GM12873 (cell line): ENCODE measurements around the gene RP9.

Experiments used
- TF ChIP-seq, protein P1 (sequence below): IDR thresholded peaks from 2 replicates; pipeline ENCODE4 v1.5.1; 2012; ENCODE audit warnings: low read depth, mild to moderate bottlenecking, moderate library complexity, low read length, control low read depth; ENCODE audit not compliant: insufficient read depth; ENCODE audit errors: missing control alignments

Gene RP9

DNA sequence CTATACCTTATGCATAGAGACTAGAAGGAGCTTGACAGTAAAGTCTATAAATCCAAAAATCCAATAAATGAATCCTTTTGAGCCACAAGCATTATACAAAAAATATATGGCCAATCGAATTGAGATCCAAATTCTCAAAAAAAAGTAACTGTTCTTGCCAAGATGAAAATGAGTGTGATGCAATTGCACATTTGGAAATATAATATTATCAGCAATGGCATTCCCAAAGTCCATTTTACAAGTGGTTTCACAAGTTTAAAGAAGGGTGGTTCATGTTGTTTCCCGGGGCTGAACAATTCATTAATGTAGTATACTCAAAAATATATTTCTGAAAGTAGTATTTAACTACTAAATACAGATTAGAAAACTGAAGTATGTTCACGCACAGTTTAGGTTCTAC lies 7.3 kb downstream of the RP9 start:
- TF ChIP-seq, protein P1, sequence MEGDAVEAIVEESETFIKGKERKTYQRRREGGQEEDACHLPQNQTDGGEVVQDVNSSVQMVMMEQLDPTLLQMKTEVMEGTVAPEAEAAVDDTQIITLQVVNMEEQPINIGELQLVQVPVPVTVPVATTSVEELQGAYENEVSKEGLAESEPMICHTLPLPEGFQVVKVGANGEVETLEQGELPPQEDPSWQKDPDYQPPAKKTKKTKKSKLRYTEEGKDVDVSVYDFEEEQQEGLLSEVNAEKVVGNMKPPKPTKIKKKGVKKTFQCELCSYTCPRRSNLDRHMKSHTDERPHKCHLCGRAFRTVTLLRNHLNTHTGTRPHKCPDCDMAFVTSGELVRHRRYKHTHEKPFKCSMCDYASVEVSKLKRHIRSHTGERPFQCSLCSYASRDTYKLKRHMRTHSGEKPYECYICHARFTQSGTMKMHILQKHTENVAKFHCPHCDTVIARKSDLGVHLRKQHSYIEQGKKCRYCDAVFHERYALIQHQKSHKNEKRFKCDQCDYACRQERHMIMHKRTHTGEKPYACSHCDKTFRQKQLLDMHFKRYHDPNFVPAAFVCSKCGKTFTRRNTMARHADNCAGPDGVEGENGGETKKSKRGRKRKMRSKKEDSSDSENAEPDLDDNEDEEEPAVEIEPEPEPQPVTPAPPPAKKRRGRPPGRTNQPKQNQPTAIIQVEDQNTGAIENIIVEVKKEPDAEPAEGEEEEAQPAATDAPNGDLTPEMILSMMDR: no peak

DNA sequence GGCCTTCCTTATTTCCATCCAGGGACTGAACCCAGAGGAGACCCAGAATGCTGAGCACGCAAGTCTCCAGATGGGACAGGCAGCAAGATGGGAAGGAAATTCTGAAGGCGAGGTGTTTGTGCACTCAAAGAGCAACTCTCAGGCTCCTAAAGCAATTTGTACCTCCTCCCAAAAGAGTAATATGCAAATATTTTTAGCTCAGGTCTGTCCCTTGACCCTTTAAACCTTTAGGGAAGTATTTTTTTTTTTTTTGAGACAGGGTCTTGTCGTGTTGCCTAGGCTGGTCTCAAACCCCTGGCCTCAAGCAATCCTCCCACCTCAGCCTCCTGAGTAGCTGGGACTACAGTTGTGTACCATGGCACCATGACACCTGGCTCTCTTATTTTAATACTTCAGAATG lies 8.4 kb downstream of the RP9 start:
- TF ChIP-seq, protein P1: no peak

DNA sequence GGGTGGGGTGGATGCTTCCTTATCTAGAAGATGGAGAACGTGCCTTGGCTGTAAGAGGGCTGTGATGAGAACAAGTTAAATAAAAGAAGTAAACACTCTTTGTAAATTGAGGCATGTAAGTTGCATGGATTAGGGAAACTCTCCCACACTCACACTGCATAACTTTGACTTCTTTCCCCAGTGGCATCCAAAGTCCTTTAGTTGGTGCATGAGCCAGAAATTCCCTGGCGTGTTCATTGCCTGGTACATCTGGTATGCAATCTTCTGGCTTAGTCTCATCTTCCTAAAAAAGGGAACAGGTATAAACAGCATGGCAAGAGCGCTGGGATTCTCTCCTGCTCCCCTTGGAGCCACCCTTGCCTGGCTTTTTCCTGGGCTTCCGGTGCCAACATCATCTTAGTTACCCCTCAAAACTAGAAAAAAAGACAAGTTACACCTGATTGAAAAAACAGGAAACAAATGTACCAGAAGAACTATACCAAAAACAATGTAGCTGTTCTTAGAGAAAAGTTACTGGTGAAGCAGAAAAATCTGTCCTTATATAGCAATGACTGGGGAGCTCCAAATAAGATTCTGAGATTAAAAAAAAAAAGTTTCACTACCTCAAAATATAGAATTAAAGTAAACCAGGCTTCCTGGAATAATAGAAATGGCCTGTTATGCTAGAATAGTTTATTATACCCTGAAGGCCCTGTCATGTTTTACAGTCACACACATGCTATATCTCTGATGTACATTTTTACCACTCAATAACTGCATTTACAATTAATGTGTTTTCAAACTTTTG lies 9.9 kb downstream of the RP9 start:
- TF ChIP-seq, protein P1: no peak

DNA sequence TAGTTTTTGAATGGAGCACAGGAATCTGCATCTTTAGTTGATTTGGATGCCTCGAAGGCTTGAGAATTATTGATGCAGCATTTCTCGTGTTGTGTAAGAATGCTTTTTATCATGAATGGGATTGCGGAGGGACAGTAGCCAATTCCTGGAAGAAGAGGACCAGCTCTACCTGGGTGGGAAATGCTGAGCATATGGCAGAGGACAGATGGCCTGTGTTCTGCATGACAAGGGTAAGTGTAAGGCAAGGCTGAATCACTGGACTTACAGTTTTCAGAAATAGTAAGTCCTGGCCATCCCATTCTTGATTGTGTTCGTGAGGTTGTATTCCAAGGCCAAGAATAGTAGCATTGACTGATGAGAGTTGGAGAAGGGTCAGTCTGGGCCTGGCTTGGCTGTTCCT lies 15.9 kb downstream of the RP9 start:
- TF ChIP-seq, protein P1: no peak

DNA sequence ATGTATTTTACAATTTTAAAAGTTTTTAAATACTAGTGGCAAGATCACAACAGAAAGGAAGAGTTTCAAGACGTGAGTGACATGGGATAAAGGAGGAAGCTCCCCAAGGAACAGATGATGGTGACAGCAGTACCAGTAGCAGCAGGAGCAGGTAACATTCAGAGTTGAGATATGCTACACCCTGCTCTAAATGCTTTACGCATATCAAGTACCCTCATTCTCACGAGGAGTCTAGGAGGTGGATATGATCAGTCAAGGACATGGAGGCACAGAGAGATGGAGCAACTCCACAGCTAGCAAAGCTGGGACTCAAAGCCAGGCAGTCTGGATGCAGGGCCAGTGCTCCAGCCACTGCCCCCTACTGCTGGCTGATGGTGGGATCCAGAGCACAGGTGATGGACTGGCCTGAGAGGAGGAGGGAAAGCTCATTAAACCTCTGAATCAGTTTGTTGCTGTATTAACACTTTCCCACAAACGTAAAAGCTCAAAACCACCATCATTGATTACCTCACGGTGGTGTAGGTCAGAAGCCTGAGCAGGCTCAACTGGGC lies 17.5 kb downstream of the RP9 start:
- TF ChIP-seq, protein P1: no peak

DNA sequence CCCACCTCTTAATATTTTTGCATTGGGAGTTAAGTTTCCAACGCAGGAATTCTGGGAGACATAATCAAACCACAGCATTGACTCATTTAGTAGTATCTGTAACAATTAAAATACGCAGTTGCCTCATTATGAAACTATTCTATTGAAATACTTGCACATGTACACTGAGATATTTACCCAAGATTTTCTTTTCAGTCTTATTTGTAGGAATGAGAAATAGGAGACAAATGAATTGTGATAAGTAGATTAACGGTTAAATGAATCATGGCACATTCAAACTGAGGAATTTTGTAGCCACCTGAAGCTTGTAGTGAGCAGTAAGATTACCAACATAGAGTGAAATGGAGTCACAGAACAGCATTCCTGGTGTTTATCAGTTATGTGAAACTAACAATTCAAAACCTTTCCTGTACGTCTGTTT lies 18.1 kb downstream of the RP9 start:
- TF ChIP-seq, protein P1: no peak

DNA sequence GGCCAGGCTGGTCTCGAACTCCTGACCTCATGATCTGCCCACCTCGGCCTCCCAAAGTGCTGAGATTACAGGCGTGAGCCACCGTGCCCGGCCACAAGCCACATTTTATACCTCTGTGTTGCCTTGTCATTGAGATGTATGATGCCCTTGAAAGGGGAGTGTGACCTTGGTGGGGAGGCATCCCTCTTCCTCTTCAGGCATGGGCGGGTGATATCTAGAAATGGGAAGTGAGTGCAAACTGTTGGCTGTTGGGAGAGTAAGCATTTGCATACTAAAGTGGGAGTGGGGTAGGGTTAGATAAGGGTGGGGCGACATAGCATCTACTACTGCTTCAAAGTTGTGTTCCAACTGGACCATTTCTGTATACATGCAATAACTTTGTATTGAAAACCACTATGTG lies 20.1 kb downstream of the RP9 start:
- TF ChIP-seq, protein P1: no peak
